ENCODE data around the gene MCF2. TPM values are rescaled to one million over a fixed set of nuclear protein-coding genes. Genes with fewer than 3 reads are reported as not detected.
"Not testable (repeated sequence)": the region's sequence is repeated elsewhere in the genome, so short reads cannot be mapped to it uniquely, and the experiment has no call there.

MCF2 gene
- total RNA-seq, 2 experiments from 2014 or later = not detected

DNA sequence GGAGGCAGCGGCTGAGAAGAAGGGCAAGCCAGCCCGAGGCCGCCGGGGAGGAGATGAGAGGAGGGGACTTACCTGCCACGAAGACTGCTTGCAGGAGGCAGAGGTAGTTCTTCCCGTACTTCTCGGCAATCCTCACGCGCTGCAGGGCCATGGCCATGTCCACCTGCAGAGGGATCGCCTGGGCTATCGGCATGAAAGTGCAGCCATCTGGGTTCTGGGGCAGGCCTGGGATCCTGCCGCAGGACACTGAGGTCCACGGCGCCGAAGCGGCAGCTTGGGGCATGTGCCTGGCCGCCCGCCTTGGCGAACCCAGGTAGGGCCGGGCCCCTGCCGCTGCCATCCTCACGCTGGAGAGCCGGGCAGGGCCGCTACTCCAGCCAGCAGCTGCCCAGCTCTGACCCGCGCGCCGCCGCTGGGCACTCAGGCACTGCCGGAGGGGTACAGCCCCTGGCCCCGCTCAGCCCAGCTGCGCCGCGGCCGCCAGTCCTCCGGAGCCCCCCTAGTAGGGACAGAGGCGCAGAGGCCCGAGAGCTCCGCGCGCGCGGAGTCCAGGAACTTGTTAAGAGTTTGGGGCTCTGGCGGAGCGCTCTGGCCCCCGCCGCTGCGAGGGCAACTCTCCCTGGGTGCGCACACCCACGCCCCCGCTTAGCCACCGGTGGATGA lies 16.0 kb downstream of the MCF2 start:
- intact Hi-C loops (cut with micrococcal nuclease; ENCODE audit: unreplicated experiment) = no loop called here
- ChIA-PET POLR2A (no interaction called here), CTCF (ENCODE audit: unreplicated experiment) (no interaction called here)
- H3K36me3 ChIP-seq (ENCODE audit: insufficient read depth, low read length) = no peaks in the 10 kb centered on the region
- no peak overlapping the region for H3K27ac ChIP-seq (ENCODE audit: low read depth, low read length, poor library complexity, severe bottlenecking)
- no peak for DNase-seq (ENCODE audit: low spot score)
- no peak overlapping the region for H3K4me3 ChIP-seq (ENCODE audit: low read depth, low read length, poor library complexity, severe bottlenecking)
- H2AFZ ChIP-seq (ENCODE audit: low read length) = no peak overlapping the region
- no peak overlapping the region for H3K4me2 ChIP-seq (ENCODE audit: low read length)
- no peaks in the 10 kb centered on the region for H3K9me2 ChIP-seq (ENCODE audit: insufficient read depth, low read length)
- H3K9me3 ChIP-seq (ENCODE audit: low read length) = no peaks in the 10 kb centered on the region
- no peaks in the 10 kb centered on the region for H4K20me1 ChIP-seq (ENCODE audit: insufficient read depth, low read length)
- H3K79me2 ChIP-seq (ENCODE audit: insufficient read depth, low read depth, low read length) = no peaks in the 10 kb centered on the region
- BruUV-seq (replicated peaks) = no TSS peak
- TF ChIP-seq CTCF (conservative IDR thresholded peaks at IDR 0.05; ENCODE audit: low read length) = no peak
- no peak for TF ChIP-seq EZH2phosphoT487 (IDR thresholded peaks at IDR 0.05; ENCODE audit: borderline replicate concordance, low read depth, low read length)
- H3K4me1 ChIP-seq (ENCODE audit: insufficient read depth, low read length, poor library complexity, severe bottlenecking) = no peaks in the 10 kb centered on the region

DNA sequence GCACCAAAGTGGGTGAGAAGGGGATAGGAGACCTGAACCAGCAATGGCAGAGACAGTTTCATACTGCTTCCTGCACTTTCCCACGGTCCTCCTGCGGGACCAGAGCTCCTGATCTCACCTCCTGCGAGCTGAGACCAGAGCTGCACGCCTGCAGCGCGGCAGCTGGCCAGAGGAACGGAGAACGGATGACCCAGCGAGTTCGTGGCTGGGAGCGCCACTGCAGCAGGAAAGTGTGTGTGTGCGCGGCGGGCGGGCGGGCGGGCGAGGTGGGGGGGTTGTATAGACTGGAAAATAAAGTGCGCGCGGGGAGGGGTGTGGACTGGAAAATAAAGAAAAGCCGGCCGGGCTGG lies 16.5 kb downstream of the MCF2 start:
- no TSS peak for BruUV-seq (replicated peaks)
- TF ChIP-seq EZH2phosphoT487 (IDR thresholded peaks at IDR 0.05; ENCODE audit: borderline replicate concordance, low read depth, low read length) (no peak), CTCF (conservative IDR thresholded peaks at IDR 0.05; ENCODE audit: low read length) (no peak)
- Histone ChIP-seq H3K9me3 (ENCODE audit: low read length) (no peaks in the 10 kb centered on the region), H3K9me2 (ENCODE audit: insufficient read depth, low read length) (no peaks in the 10 kb centered on the region), H2AFZ (ENCODE audit: low read length) (no peak overlapping the region), H3K79me2 (ENCODE audit: insufficient read depth, low read depth, low read length) (no peaks in the 10 kb centered on the region), H4K20me1 (ENCODE audit: insufficient read depth, low read length) (no peaks in the 10 kb centered on the region), H3K4me2 (ENCODE audit: low read length) (no peak overlapping the region), H3K36me3 (ENCODE audit: insufficient read depth, low read length) (no peaks in the 10 kb centered on the region), H3K4me1 (ENCODE audit: insufficient read depth, low read length, poor library complexity, severe bottlenecking) (no peaks in the 10 kb centered on the region), H3K27ac (ENCODE audit: low read depth, low read length, poor library complexity, severe bottlenecking) (no peak overlapping the region), H3K4me3 (ENCODE audit: low read depth, low read length, poor library complexity, severe bottlenecking) (no peak overlapping the region)
- ChIA-PET POLR2A (no interaction called here), CTCF (ENCODE audit: unreplicated experiment) (no interaction called here)
- no peak for DNase-seq (ENCODE audit: low spot score)
- intact Hi-C loops (cut with micrococcal nuclease; ENCODE audit: unreplicated experiment) = no loop called here

GRCh38 chrX:139685175-139685574 lies 22.8 kb downstream of the MCF2 start:
- H3K4me2 ChIP-seq (ENCODE audit: low read length); CTCF ChIA-PET (ENCODE audit: unreplicated experiment); H4K20me1 ChIP-seq (ENCODE audit: insufficient read depth, low read length); H3K9me3 ChIP-seq (ENCODE audit: low read length); BruUV-seq (replicated peaks); H3K79me2 ChIP-seq (ENCODE audit: insufficient read depth, low read depth, low read length); intact Hi-C loops (cut with micrococcal nuclease; ENCODE audit: unreplicated experiment); H2AFZ ChIP-seq (ENCODE audit: low read length); H3K27ac ChIP-seq (ENCODE audit: low read depth, low read length, poor library complexity, severe bottlenecking); DNase-seq (ENCODE audit: low spot score); H3K36me3 ChIP-seq (ENCODE audit: insufficient read depth, low read length); H3K4me3 ChIP-seq (ENCODE audit: low read depth, low read length, poor library complexity, severe bottlenecking); H3K9me2 ChIP-seq (ENCODE audit: insufficient read depth, low read length); POLR2A ChIA-PET; H3K4me1 ChIP-seq (ENCODE audit: insufficient read depth, low read length, poor library complexity, severe bottlenecking): not testable (repeated sequence)
